Adrenal gland (tissue), 12 donors: Measurements from ENCODE around the gene CSNK1E. TPM values are rescaled to one million over a fixed set of nuclear protein-coding genes. Genes with fewer than 3 reads are reported as not detected.

Source experiments
- DNase-seq, 7 donors: peaks; one replicate each; pipeline ENCODE4 v3.0.0-alpha.2; 2019 to 2020
- H3K27ac ChIP-seq, 5 donors: fragments of 200-600 bp; sonication (generic) in 4 of 5; 1 replicate in 3 of 5; 2 replicates in 2 of 5; pipeline versions ENCODE4 v1.5.1 to v1.8.0; 2016 to 2020; ENCODE audit warnings: mild to moderate bottlenecking in 1 of 5
- H3K27me3 ChIP-seq: fragments of 200-600 bp; 2 replicates; pipeline ENCODE4 v1.8.0; 2021
- H3K36me3 ChIP-seq, 2 donors: fragments of 200-600 bp; replicated peaks in 1 of 2; 1 replicate in 1 of 2; 2 replicates in 1 of 2; pipeline versions ENCODE4 v1.5.1 to v1.8.0; 2018 to 2022
- H3K4me1 ChIP-seq, 2 donors: fragments of 200-600 bp; replicated peaks in 1 of 2; 1 replicate in 1 of 2; 2 replicates in 1 of 2; pipeline versions ENCODE4 v1.5.1 to v1.8.0; 2018 to 2021
- H3K4me3 ChIP-seq, 4 donors: fragments of 200-600 bp; sonication (generic) in 3 of 4; one replicate each; pipeline ENCODE4 v1.5.1; 2016 to 2018
- H3K9me3 ChIP-seq, 3 donors: fragments of 200-600 bp; sonication (generic) in 1 of 3; replicated peaks in 1 of 3; 1 replicate in 2 of 3; 2 replicates in 1 of 3; pipeline versions ENCODE4 v1.5.1 to v1.8.0; 2016 to 2021
- POLR2A ChIP-seq, 2 donors: fragments of 450-650 bp; IDR thresholded peaks; one replicate each; pipeline ENCODE4 v1.6.1; 2017; ENCODE audit warnings: antibody characterized with exemption in 2 of 2, mild to moderate bottlenecking in 2 of 2, moderate library complexity in 1 of 2
- WGBS, 4 donors: extraction: QIAGEN DNeasy Blood & Tissue Kit in 2 of 4; methylation state at CpG; one replicate each; pipeline versions ENCODE4 v1.1.5 to v1.1.7; 2013 to 2017; 5-methylcytosine and 5-hydroxymethylcytosine counted together
- intact Hi-C, 2 donors: fragments of 100-400 bp; cut with DNase I; formaldehyde crosslinking; loops; one replicate each; pipeline versions ENCODE4 v1.14.1 to v1.15.0; 2022 to 2023
- polyA plus RNA-seq, 3 donors: library from polyadenylated mRNA; stranded (reverse); fragments of 200-250 nt in 2 of 3; fragments of 350-450 nt in 1 of 3; fragmentation: Illumina TruSeq in 1 of 3; extraction: RNeasy Lipid Tissue Mini Kit (QIAGEN cat#74804) in 1 of 3; gene quantifications; one replicate each; pipeline ENCODE4 v1.2.3, GENCODE V29; 2013 to 2014
- total RNA-seq, 9 donors: library from RNA; depleted of rRNA in 4 of 9; stranded (reverse); fragments of >200 nt in 4 of 9; fragments of 120-200 nt in 1 of 9; fragmentation: NEBNext Ultra II Directional in 1 of 9; extraction: Animal tissue kit (Norgen Biotek cat#: 25700) in 1 of 9; gene quantifications; one replicate each; pipeline versions ENCODE4 v1.1.0 to v1.2.4, GENCODE V29; 2013 to 2023
- TF ChIP-seq, protein P1 (sequence below), 6 experiments: fragments of 450-650 bp in 4 of 6; fragments of 200-600 bp in 2 of 6; sonication (generic) in 1 of 6; IDR thresholded peaks; 1 replicate in 5 of 6; 2 replicates in 1 of 6; pipeline versions ENCODE4 v1.5.1 to v1.8.0; 2016 to 2021; ENCODE audit warnings: antibody characterized with exemption in 6 of 6, mild to moderate bottlenecking in 2 of 6, moderate library complexity in 1 of 6
- donor health status: healthy with polysubstance abuse.
- donor health status: Bipolar disorder and iron deficiency.
- donor health status: DM: yes; HTN: yes; CAD: no.
- donor health status: DM: no; HTN: no; CAD: no.
- donor health status: DM: no; HTN: no; CAD: no.
- donor health status: DM: yes; HTN: yes; CAD: no.

CSNK1E gene
- total and polyA plus RNA-seq, 12 donors = 28.4 to 142 (median 73.7) TPM

DNA sequence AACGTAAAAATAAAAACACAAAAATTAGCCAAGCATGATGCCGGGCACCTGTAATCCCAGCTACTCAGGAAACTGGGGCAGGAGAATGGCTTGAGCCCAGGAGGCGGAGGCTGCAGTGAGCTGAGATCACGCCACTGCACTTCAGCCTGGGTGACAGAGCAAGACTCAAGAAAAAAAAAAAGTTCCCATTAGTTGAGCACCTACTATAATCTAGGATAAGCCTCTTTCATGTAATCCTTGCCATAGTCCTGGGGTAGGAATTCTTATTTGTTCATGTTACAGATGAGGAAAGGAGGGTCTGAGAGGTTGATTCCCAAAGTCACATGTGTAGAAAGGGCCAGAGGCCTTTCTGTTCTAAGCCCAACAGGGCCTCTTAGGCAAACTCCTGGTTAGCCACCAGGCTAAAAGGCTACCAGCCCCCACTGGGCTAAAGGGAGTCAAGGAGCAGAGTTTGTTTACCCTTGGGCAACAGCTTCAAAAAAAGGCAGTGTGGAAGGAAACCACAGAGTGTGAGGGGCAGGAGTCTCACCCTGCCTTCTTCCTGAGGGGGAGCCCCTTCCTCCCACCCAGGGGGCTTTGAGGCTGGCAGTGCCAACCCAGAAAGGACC is 21.6 kb upstream of the CSNK1E start:
- Histone ChIP-seq H3K27ac (no peak overlapping the region), H3K9me3 (no peaks in the 10 kb centered on the region), H3K4me3 (no peak overlapping the region), H3K4me1 (peaks cover 3 to 8% of the 10 kb centered on the region in 2 donors), H3K27me3 (no peaks in the 10 kb centered on the region), H3K36me3 (no peaks in the 10 kb centered on the region)
- WGBS, 4 donors = 86 to 94% (median 92%) methylated on average over 4 of the region's 4 CpGs
- peak in 1 of 7 donors; percentile 5 for DNase-seq
- TF ChIP-seq, protein P1, sequence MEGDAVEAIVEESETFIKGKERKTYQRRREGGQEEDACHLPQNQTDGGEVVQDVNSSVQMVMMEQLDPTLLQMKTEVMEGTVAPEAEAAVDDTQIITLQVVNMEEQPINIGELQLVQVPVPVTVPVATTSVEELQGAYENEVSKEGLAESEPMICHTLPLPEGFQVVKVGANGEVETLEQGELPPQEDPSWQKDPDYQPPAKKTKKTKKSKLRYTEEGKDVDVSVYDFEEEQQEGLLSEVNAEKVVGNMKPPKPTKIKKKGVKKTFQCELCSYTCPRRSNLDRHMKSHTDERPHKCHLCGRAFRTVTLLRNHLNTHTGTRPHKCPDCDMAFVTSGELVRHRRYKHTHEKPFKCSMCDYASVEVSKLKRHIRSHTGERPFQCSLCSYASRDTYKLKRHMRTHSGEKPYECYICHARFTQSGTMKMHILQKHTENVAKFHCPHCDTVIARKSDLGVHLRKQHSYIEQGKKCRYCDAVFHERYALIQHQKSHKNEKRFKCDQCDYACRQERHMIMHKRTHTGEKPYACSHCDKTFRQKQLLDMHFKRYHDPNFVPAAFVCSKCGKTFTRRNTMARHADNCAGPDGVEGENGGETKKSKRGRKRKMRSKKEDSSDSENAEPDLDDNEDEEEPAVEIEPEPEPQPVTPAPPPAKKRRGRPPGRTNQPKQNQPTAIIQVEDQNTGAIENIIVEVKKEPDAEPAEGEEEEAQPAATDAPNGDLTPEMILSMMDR (IDR thresholded peaks at IDR 0.05) = no peak
- no peak for TF ChIP-seq POLR2A (IDR thresholded peaks at IDR 0.05)
- intact Hi-C loops = no loop called here

DNA sequence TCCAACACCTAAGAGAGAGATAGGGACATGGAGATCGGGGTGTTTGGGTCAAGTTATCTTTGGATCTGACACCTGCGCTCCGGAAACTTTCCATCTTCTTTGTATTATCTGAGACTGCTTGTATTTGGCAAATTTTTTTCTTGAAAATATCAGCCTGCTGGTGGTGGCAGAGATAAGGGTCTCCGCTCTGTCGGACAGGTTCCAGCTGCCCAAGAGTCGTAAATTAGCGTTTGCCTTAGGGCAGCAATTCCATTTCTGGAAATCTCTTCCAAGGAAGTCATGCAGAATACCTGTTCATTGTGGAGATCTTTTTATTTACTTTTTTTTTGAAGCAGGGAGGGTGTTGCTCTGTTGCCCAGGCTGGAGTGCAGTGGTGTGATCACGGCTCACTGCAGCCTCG is 19.5 kb upstream of the CSNK1E start:
- Histone ChIP-seq H3K27me3 (no peaks in the 10 kb centered on the region), H3K36me3 (no peaks in the 10 kb centered on the region), H3K4me3 (no peak overlapping the region), H3K9me3 (no peaks in the 10 kb centered on the region), H3K4me1 (peaks cover 3 to 8% of the 10 kb centered on the region in 2 donors), H3K27ac (no peak overlapping the region)
- intact Hi-C loops = no loop called here
- TF ChIP-seq POLR2A (IDR thresholded peaks at IDR 0.05) = no peak
- TF ChIP-seq, protein P1 (IDR thresholded peaks at IDR 0.05) = no peak
- 54 to 67% (median 62%) methylated on average over 9 of the region's 9 CpGs for WGBS, 4 donors
- DNase-seq = no peak

DNA sequence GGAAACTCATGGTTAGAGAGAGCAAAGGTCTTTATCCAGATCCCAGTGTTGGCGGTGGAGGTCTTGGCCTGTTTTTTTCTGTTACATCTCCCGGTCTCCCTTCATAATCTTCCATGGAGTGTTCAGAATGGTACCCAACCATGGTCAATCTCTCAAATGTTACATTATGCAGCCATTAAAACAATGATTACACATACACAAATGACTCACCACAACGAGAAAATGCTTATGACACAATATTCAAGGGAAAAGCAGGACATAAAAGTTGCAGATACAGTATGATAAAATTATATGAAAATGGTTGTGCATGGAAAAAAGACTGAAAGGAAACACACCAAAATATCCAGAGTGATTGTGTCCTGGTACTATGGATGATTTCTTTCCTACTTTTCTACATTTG is 17.8 kb upstream of the CSNK1E start:
- no peak for DNase-seq
- TF ChIP-seq, protein P1 (IDR thresholded peaks at IDR 0.05) = no peak
- TF ChIP-seq POLR2A (IDR thresholded peaks at IDR 0.05) = no peak
- intact Hi-C loops = no loop called here
- WGBS, 4 donors = 70 to 79% (median 75%) methylated on average over 3 of the region's 3 CpGs
- H3K4me3 ChIP-seq = no peak overlapping the region
- H3K4me1 ChIP-seq = peaks cover 3 to 8% of the 10 kb centered on the region in 2 donors
- H3K36me3 ChIP-seq = no peaks in the 10 kb centered on the region
- no peak overlapping the region for H3K27ac ChIP-seq
- no peaks in the 10 kb centered on the region for H3K27me3 ChIP-seq
- H3K9me3 ChIP-seq = no peaks in the 10 kb centered on the region

DNA sequence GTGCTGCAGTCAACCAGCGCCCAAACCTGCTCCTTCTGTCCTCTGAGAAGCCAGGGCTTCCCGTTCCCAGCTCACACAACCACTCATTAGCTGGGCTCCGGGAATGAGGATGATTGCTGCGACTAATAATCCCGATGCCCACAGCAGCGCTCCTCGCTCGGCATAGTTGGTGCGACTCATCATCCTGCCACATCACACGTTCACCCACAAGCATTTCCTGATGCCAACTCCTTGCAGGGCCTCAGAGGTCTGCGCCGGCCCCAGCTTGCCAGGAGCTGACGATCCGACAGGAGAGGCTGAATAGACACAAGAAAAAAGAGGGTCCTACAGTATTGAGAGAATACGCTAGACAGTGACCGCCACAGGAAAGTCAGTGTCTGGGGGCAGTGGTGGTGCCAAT is 10.6 kb upstream of the CSNK1E start:
- Histone ChIP-seq H3K9me3 (no peaks in the 10 kb centered on the region), H3K4me3 (no peak overlapping the region), H3K27me3 (no peaks in the 10 kb centered on the region), H3K36me3 (no peaks in the 10 kb centered on the region), H3K27ac (no peak overlapping the region), H3K4me1 (no peaks in the 10 kb centered on the region)
- no peak for DNase-seq
- intact Hi-C loops = no loop called here
- TF ChIP-seq, protein P1 (IDR thresholded peaks at IDR 0.05) = no peak
- WGBS, 4 donors = 77 to 93% (median 85%) methylated on average over 16 of the region's 16 CpGs
